GM06990 (cell line): ENCODE results near the gene VAMP7.

Experiments
- DNase-seq: peaks from one replicate; pipeline ENCODE4 v3.0.0-alpha.2; 2011; ENCODE audit not compliant: insufficient read length; ENCODE audit errors: extremely low read depth
- H3K27me3 ChIP-seq: replicated peaks from 2 replicates; pipeline ENCODE4 v1.6.0; 2011; ENCODE audit warnings: low read length; ENCODE audit not compliant: control insufficient read depth, insufficient read depth
- H3K36me3 ChIP-seq: 2 replicates; pipeline ENCODE4 v1.5.1; 2011; ENCODE audit warnings: low read length; ENCODE audit not compliant: control insufficient read depth, insufficient read depth
- H3K4me3 ChIP-seq: replicated peaks from 2 replicates; pipeline ENCODE4 v1.5.1; 2011; ENCODE audit warnings: low read depth, mild to moderate bottlenecking, control low read depth, low read length
- CTCF ChIP-seq: IDR thresholded peaks from 2 replicates; pipeline ENCODE4 v1.5.1; 2011; ENCODE audit warnings: low read length, control low read depth, mild to moderate bottlenecking, inconsistent platforms; ENCODE audit not compliant: insufficient read depth, poor library complexity, severe bottlenecking

Gene VAMP7

GRCh38 chrX:155877288-155877687, 3.9 kb upstream of the VAMP7 start:
- no peaks in the 10 kb centered on the region for H3K27me3 ChIP-seq
- H3K36me3 ChIP-seq = no peaks in the 10 kb centered on the region
- no peak for DNase-seq
- TF ChIP-seq CTCF = no peak
- H3K4me3 ChIP-seq = no peak overlapping the region

- TF ChIP-seq CTCF = no peak
- peak overlapping the region; percentile 74 for H3K4me3 ChIP-seq
- H3K27me3 ChIP-seq = no peaks in the 10 kb centered on the region
- DNase-seq = no peak
- H3K36me3 ChIP-seq = no peaks in the 10 kb centered on the region
Measured at GRCh38 chrX:155880586-155881157, 473 bp upstream of the VAMP7 start.

GRCh38 chrX:155886409-155886808, 5.3 kb downstream of the VAMP7 start:
- no peaks in the 10 kb centered on the region for H3K27me3 ChIP-seq
- DNase-seq = no peak
- H3K36me3 ChIP-seq = peaks cover under 1% of the 10 kb centered on the region; the same call in 1 of the 2 replicates
- TF ChIP-seq CTCF = no peak
- H3K4me3 ChIP-seq = no peak overlapping the region

GRCh38 chrX:155888139-155888538, 7.0 kb downstream of the VAMP7 start:
- peaks cover 1% of the 10 kb centered on the region for H3K36me3 ChIP-seq
- no peak for TF ChIP-seq CTCF
- no peak for DNase-seq
- no peaks in the 10 kb centered on the region for H3K27me3 ChIP-seq
- no peak overlapping the region for H3K4me3 ChIP-seq

- Histone ChIP-seq H3K36me3 (peaks cover 1% of the 10 kb centered on the region), H3K27me3 (no peaks in the 10 kb centered on the region), H3K4me3 (no peak overlapping the region)
- no peak for DNase-seq
- TF ChIP-seq CTCF = no peak
Measured at GRCh38 chrX:155889328-155889727, 8.2 kb downstream of the VAMP7 start.
